Activated CD4-positive, CD25-positive, alpha-beta regulatory T cell treated with anti-CD3 and anti-CD28 coated beads, Interleukin-2, amount 50 U/mL, for 72 hours (primary cell): ENCODE results near the gene SLC6A17.

ENCODE experiments used
- DNase-seq: peaks from one replicate; pipeline ENCODE4 v3.0.0; 2021

SLC6A17 gene

DNA sequence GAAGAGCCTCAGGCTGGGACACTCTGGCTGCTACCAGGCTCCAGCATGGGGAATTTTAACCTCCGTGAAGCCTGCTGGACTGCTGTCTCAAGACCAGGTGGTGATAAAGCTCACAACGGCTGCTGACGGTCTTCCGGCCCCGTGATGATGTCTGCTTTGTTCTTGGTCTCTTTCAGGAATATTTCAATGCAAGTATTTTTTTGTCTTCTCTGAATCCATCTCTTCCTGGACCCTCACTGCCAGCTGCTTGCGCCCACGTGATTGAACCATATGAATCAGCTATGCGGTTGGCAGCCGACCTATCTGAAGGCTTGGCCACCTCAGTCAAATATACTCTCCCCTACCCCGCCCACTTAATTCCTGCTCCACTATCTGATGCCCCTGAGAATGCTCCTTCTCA is 14.6 kb upstream of the SLC6A17 start:
- no peak for DNase-seq

GRCh38 chr1:110136911-110137310 is 13.4 kb upstream of the SLC6A17 start:
- no peak for DNase-seq

- DNase-seq = no peak
Measured at GRCh38 chr1:110138956-110139355, 11.3 kb upstream of the SLC6A17 start.

- DNase-seq = no peak
Measured at GRCh38 chr1:110144366-110144765, 5.9 kb upstream of the SLC6A17 start.

DNA sequence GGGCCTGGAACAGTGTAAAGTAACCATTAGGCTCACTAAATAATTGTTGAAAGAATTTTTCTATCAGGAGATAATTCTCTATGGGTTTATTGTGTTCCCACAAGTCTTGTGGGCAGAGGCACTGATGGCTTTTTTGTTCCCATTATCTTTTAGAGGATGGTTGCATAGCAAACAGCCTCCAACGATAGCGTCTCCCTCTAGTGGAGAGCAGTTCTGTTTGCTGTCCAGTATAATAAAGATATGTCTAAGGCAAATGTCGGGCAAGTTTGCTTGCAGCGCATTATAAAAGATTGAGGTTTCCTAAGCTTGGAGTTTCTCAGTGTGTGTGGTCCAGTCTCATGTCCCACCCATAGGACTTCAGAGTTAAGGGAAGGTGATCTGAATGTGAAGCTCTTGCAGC is 1.3 kb upstream of the SLC6A17 start:
- DNase-seq = no peak

GRCh38 chr1:110151175-110151669 is 928 bp downstream of the SLC6A17 start:
- DNase-seq = no peak

DNA sequence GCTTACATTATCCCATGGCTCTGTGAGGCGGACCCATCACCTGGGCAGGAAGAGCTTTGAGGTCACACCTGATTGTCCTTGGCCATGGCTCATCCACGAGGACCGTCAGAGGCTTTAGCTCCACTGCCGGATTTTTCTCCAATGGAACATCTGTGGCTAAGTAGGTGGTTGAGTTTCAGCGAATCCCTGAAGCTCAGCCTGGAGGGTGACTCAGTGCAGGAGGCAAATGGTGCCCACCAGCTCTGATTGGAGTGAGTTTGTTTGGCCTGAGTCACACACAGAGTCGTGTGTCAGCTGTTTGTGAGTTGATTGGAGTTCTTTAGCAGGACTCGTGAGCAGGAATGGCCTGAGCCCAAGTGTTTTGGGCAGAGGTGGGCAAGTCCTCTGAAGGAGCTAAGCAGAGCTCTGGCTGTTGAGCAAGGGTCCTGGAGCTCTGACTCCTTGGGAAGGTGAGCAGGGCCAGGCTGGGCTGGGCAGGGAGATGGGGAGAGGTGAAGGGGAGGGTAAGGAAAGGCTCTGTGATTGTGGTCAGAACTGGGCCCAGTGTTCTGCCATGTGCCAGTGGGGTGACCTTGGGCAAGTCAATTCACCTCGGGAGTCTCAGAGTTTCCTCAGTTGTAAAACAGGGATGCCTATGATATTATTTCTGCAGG is 2.0 kb downstream of the SLC6A17 start:
- DNase-seq = no peak

GRCh38 chr1:110153407-110153950 is 3.2 kb downstream of the SLC6A17 start:
- DNase-seq = no peak

- DNase-seq = peak; percentile 39
Measured at GRCh38 chr1:110155878-110156522, 5.7 kb downstream of the SLC6A17 start.

DNA sequence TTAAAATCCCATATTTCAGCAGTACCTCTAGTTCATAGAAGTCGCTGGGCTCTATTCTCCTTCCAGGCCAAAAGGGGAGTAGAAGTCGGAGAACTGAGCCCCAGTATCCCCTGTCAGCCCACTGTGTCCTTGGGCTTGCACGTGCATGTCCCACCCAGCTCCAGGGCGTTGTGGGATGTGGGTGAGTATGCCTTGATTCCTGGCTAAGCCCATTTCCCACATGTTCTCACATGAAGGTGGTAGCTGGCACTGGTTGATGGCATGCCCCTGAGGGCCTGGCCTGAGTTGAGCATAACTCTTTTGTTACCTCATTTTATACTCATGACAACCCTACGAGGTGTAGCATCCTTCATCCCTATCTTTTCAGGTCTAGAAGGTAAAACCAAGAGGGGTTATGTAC is 8.0 kb downstream of the SLC6A17 start:
- no peak for DNase-seq

- no peak for DNase-seq
Measured at GRCh38 chr1:110159168-110159567, 8.9 kb downstream of the SLC6A17 start.

DNA sequence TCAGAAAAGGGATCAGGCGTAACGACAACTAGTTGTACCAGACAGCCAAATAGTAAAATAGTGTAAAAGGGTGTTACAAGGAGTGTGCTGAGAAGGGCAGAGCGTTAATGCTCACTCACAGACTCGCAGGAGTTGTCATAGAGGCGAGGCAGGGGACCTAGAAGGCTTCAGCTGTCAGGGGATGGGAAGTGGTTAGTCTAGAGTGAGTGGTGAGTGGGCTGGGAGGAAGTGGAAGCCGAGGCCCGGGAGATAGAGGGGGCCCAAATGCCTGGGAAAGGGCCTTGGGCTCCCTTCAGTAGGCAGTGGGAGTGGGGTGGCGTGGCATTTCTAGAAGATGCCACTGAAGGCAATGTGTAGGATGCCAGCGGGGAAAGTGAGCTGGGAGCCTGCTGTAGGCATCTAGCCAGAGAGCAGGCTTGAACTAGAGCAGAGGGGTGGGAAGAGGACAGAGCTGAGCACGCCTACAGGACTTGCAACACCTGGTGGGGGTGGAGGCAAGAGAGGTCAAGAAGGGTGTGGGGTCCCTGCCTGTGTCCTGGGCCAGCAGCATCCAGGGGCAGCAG is 10.3 kb downstream of the SLC6A17 start:
- no peak for DNase-seq

DNA sequence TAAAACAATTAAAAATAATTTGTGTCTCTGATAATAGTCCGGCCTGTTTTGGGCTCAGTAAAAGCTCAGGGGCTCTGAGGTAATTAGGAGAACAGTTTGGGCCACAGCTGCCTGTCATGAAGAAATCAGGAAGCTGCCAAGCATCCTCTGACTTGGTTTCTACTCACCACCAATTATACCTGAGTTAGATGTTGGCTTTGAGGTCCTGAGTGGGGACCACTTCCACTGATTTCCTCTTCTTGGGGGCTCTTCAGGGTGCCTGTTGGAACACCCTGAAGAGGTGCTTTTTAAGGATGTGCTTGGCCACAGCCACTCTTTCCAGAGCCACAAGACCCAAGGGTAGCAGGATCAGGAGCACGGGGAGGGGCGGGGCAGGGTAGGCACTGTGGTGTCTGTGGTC is 10.9 kb downstream of the SLC6A17 start:
- no peak for DNase-seq

GRCh38 chr1:110161849-110162248 is 11.6 kb downstream of the SLC6A17 start:
- DNase-seq = no peak

DNA sequence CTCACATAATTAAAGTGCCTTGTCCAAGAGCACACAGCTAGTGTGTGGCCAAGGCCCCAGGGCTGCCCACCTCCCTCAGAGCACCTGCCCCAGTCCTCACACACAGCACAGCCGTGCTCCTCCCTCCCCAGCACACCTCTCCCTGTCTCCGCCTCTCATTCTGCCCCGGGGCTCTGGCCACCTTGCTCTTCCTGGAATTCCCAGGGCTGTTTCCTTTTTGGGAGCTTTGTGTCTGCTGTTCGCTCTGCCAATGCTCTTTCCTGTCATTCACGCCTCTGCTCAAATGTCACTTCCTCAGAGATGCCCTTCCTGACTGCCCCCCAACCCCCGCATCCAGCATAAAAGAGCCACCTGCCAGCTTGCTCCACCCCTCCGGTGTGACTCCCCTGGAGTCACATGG is 13.3 kb downstream of the SLC6A17 start:
- DNase-seq = no peak

GRCh38 chr1:110164725-110165350 is 14.5 kb downstream of the SLC6A17 start:
- no peak for DNase-seq

GRCh38 chr1:110165761-110166231 is 15.5 kb downstream of the SLC6A17 start:
- DNase-seq = no peak

- DNase-seq = no peak
Measured at GRCh38 chr1:110166861-110167260, 16.6 kb downstream of the SLC6A17 start.

GRCh38 chr1:110170766-110171733 is 20.8 kb downstream of the SLC6A17 start:
- no peak for DNase-seq

DNA sequence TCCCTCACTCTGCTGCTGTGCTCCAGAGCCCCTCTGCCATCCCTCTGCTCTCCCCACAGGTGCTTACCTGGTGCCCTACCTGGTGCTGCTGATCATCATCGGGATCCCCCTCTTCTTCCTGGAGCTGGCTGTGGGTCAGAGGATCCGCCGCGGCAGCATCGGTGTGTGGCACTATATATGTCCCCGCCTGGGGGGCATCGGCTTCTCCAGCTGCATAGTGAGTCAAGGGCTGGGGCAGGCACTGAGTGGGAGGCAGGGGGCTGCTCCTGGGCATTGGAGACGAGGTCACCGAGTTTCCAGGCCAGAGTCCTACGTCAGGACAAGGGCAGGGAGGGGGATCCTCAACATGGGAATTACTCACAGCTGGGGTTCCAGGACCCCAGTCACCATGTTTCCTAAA is 21.7 kb downstream of the SLC6A17 start:
- no peak for DNase-seq

GRCh38 chr1:110173466-110174105 is 23.3 kb downstream of the SLC6A17 start:
- no peak for DNase-seq

GRCh38 chr1:110174961-110175360 is 24.7 kb downstream of the SLC6A17 start:
- DNase-seq = no peak
